H1 (cell line): ENCODE results near the gene RASSF4. TPM values are rescaled to one million over a fixed set of nuclear protein-coding genes. Genes with fewer than 3 reads are reported as not detected.
A peak's percentile ranks its signal among the peaks of the same experiment; 100 is the strongest.

ENCODE experiments used
- CTCF ChIA-PET: fragments of 300-600 bp; sonication (Branson Sonifier 250); formaldehyde crosslinking; loops from one replicate; lab custom pipeline; 2021; ENCODE audit not compliant: partially characterized antibody; lab: Charles Lee
- POLR2A ChIA-PET: fragments of 300-600 bp; sonication (Branson Sonifier 250); formaldehyde crosslinking; loops from one replicate; lab custom pipeline; 2021; ENCODE audit warnings: inconsistent platforms; ENCODE audit not compliant: partially characterized antibody; lab: Charles Lee
- DNase-seq, 2 experiments: peaks; one replicate each; pipeline versions ENCODE4 v3.0.0 to v3.0.0-alpha.2; 2010 to 2022; ENCODE audit warnings: low spot score in 2 of 2, low read depth in 1 of 2, mixed read lengths in 1 of 2
- FAIRE-seq: peaks from 2 replicates; lab custom pipeline; 2011; peaks lifted over from hg19 to GRCh38; lab: Jason Lieb, UNC
- H2AFZ ChIP-seq: 2 replicates; pipeline ENCODE4 v1.8.1; 2012; ENCODE audit warnings: low read length, inconsistent platforms
- H2AK5ac ChIP-seq: 2 replicates; pipeline ENCODE4 v1.6.1; 2013; ENCODE audit warnings: low read depth, low read length
- H2BK120ac ChIP-seq: replicated peaks from 2 replicates; pipeline ENCODE3; 2013; ENCODE audit warnings: low read depth, low read length, inconsistent platforms
- H2BK12ac ChIP-seq: 2 replicates; pipeline ENCODE4 v1.6.1; 2013; ENCODE audit warnings: low read depth, low read length
- H2BK15ac ChIP-seq: 2 replicates; pipeline ENCODE4 v1.6.1; 2013; ENCODE audit warnings: low read length
- H2BK20ac ChIP-seq: 2 replicates; pipeline ENCODE4 v1.6.1; 2013; ENCODE audit warnings: low read length
- H2BK5ac ChIP-seq: 2 replicates; pipeline ENCODE4 v1.6.1; 2013; ENCODE audit warnings: low read depth, low read length
- H3K14ac ChIP-seq: 2 replicates; pipeline ENCODE4 v1.6.1; 2013; ENCODE audit warnings: inconsistent platforms; ENCODE audit not compliant: insufficient read length
- H3K18ac ChIP-seq: 2 replicates; pipeline ENCODE4 v1.6.1; 2013; ENCODE audit warnings: low read length; ENCODE audit errors: extremely low read depth
- H3K23ac ChIP-seq: 2 replicates; pipeline ENCODE4 v1.6.1; 2013; ENCODE audit warnings: inconsistent platforms; ENCODE audit not compliant: insufficient read length
- H3K23me2 ChIP-seq: 2 replicates; pipeline ENCODE4 v1.6.1; 2013; ENCODE audit warnings: low read depth, low read length
- H3K27ac ChIP-seq: 2 replicates; pipeline ENCODE4 v1.6.1; 2011; ENCODE audit warnings: low read depth, low read length, inconsistent platforms
- H3K27me3 ChIP-seq, 4 experiments: replicated peaks in 1 of 4; 1 replicate in 1 of 4; 2 replicates in 3 of 4; pipeline versions ENCODE4 v1.6.1 to v1.8.1; 2011 to 2013; ENCODE audit warnings: low read length in 3 of 4, mild to moderate bottlenecking in 3 of 4, inconsistent platforms in 2 of 4, mixed read lengths in 2 of 4, moderate library complexity in 1 of 4; ENCODE audit not compliant: control insufficient read depth in 3 of 4, insufficient read depth in 3 of 4; ENCODE audit errors: extremely low read depth in 1 of 4
- H3K36me3 ChIP-seq, 4 experiments: 2 replicates each; pipeline versions ENCODE4 v1.6.1 to v1.8.1; 2011 to 2013; ENCODE audit warnings: mild to moderate bottlenecking in 4 of 4, low read length in 3 of 4, moderate library complexity in 2 of 4, control low read depth in 1 of 4, inconsistent platforms in 1 of 4; ENCODE audit not compliant: insufficient read depth in 4 of 4, control insufficient read depth in 2 of 4
- H3K4ac ChIP-seq: replicated peaks from 2 replicates; pipeline ENCODE3; 2013; ENCODE audit warnings: low read length, low read depth, mixed read lengths, inconsistent platforms; ENCODE audit not compliant: insufficient read length
- H3K4me1 ChIP-seq, 4 experiments: replicated peaks in 1 of 4; 1 replicate in 1 of 4; 2 replicates in 3 of 4; pipeline versions ENCODE4 v1.6.1 to v1.8.1; 2011 to 2013; ENCODE audit warnings: low read length in 3 of 4, inconsistent platforms in 2 of 4, mixed read lengths in 1 of 4; ENCODE audit not compliant: insufficient read depth in 4 of 4, control insufficient read depth in 3 of 4
- H3K4me2 ChIP-seq, 2 experiments: 2 replicates each; pipeline versions ENCODE4 v1.6.1 to v1.8.1; 2011 to 2013; ENCODE audit warnings: low read depth in 2 of 2, low read length in 2 of 2, control low read depth in 1 of 2, inconsistent platforms in 1 of 2, mild to moderate bottlenecking in 1 of 2; ENCODE audit not compliant: insufficient read depth in 1 of 2
- H3K4me3 ChIP-seq, 4 experiments: fragments of 200-600, 300-600 bp in 1 of 4; sonication (generic), shearing (Covaris generic), sonication (Bioruptor Twin) in 1 of 4; 2 replicates each; pipeline versions ENCODE4 v1.5.1 to v1.8.1; 2011 to 2016; ENCODE audit warnings: low read length in 4 of 4, low read depth in 3 of 4, control low read depth in 2 of 4, inconsistent platforms in 2 of 4, mild to moderate bottlenecking in 2 of 4, mixed read lengths in 1 of 4, moderate library complexity in 1 of 4; ENCODE audit not compliant: insufficient read depth in 2 of 4; ENCODE audit errors: extremely low read depth in 1 of 4
- H3K56ac ChIP-seq: replicated peaks from 2 replicates; pipeline ENCODE3; 2013; ENCODE audit warnings: low read depth, mild to moderate bottlenecking, mixed read lengths, low read length, inconsistent platforms; ENCODE audit not compliant: insufficient read length
- H3K79me1 ChIP-seq: 2 replicates; pipeline ENCODE4 v1.6.1; 2013; ENCODE audit warnings: low read depth, low read length, control low read depth
- H3K79me2 ChIP-seq, 2 experiments: 2 replicates each; pipeline versions ENCODE4 v1.6.1 to v1.8.1; 2012 to 2013; ENCODE audit warnings: low read length in 2 of 2, mild to moderate bottlenecking in 2 of 2, inconsistent platforms in 1 of 2; ENCODE audit not compliant: insufficient read depth in 2 of 2, control insufficient read depth in 1 of 2
- H3K9ac ChIP-seq, 4 experiments: replicated peaks in 1 of 4; 1 replicate in 1 of 4; 2 replicates in 3 of 4; pipeline versions ENCODE4 v1.6.1 to v1.8.1; 2011 to 2013; ENCODE audit warnings: low read depth in 3 of 4, low read length in 3 of 4, control low read depth in 2 of 4, mild to moderate bottlenecking in 2 of 4, moderate library complexity in 2 of 4, inconsistent platforms in 1 of 4; ENCODE audit errors: extremely low read depth in 1 of 4
- H3K9me3 ChIP-seq, 2 experiments: 2 replicates each; pipeline versions ENCODE4 v1.6.1 to v1.8.1; 2012 to 2013; ENCODE audit warnings: mild to moderate bottlenecking in 2 of 2, moderate library complexity in 2 of 2, control low read depth in 1 of 2, inconsistent platforms in 1 of 2, low read depth in 1 of 2, low read length in 1 of 2, mixed read lengths in 1 of 2; ENCODE audit not compliant: insufficient read depth in 2 of 2
- H4K20me1 ChIP-seq, 2 experiments: replicated peaks in 1 of 2; 2 replicates each; pipeline versions ENCODE3 to v1.8.1; 2011 to 2013; ENCODE audit warnings: inconsistent platforms in 2 of 2, low read length in 2 of 2, mild to moderate bottlenecking in 1 of 2; ENCODE audit not compliant: insufficient read depth in 2 of 2, control insufficient read depth in 1 of 2
- H4K5ac ChIP-seq: 2 replicates; pipeline ENCODE4 v1.6.1; 2013; ENCODE audit warnings: low read length, low read depth, mixed read lengths, inconsistent platforms; ENCODE audit not compliant: insufficient read length
- H4K8ac ChIP-seq: 2 replicates; pipeline ENCODE4 v1.8.0; 2013; ENCODE audit warnings: mild to moderate bottlenecking, moderate library complexity, low read length, inconsistent platforms; ENCODE audit not compliant: insufficient read depth; ENCODE audit errors: extremely low read depth
- H4K91ac ChIP-seq: replicated peaks from 2 replicates; pipeline ENCODE3; 2013; ENCODE audit warnings: low read length, mixed read lengths, inconsistent platforms; ENCODE audit not compliant: insufficient read length
- EP300 ChIP-seq, 2 experiments: IDR thresholded peaks; 1 replicate in 1 of 2; 2 replicates in 1 of 2; pipeline ENCODE4 v1.6.1; 2011 to 2012; ENCODE audit warnings: low read depth in 2 of 2, low read length in 2 of 2, mild to moderate bottlenecking in 2 of 2, borderline replicate concordance in 1 of 2, inconsistent platforms in 1 of 2, moderate library complexity in 1 of 2
- JUN ChIP-seq: IDR thresholded peaks from 2 replicates; pipeline ENCODE4 v1.6.1; 2011; ENCODE audit warnings: low read depth, mild to moderate bottlenecking, improper control_type of control experiment, low read length
- RAD21 ChIP-seq, 2 experiments: IDR thresholded peaks in 1 of 2; conservative IDR thresholded peaks in 1 of 2; 2 replicates each; pipeline ENCODE4 v1.6.1; 2011; ENCODE audit warnings: low read depth in 2 of 2, low read length in 2 of 2, improper control_type of control experiment in 1 of 2, inconsistent platforms in 1 of 2, mild to moderate bottlenecking in 1 of 2, moderate library complexity in 1 of 2
- WGBS, 2 experiments: shearing (Covaris generic) in 1 of 2; methylation state at CpG; one replicate each; pipeline versions ENCODE4 v1.1.6 to v1.1.7; 2013 to 2015; ENCODE audit warnings: low lambda C conversion rate in 2 of 2, mixed read lengths in 2 of 2, inconsistent platforms in 1 of 2, low coverage in 1 of 2, missing lambda C conversion rate in 1 of 2; ENCODE audit not compliant: insufficient replicate concordance in 2 of 2, insufficient coverage in 1 of 2, insufficient read length in 1 of 2; ENCODE audit errors: extremely low coverage in 1 of 2, missing lambda C conversion rate in 1 of 2; 5-methylcytosine and 5-hydroxymethylcytosine counted together
- polyA plus RNA-seq, 7 experiments: library from polyadenylated mRNA; depleted of rRNA in 3 of 7; stranded (reverse) in 5 of 7; unstranded in 2 of 7; fragments of >200 nt in 5 of 7; fragments of 200-250 nt in 2 of 7; gene quantifications; 1 replicate in 5 of 7; 2 replicates in 1 of 7; 4 replicates in 1 of 7; pipeline versions ENCODE4 v1.2.1 to v1.2.3, GENCODE V29; 2011 to 2013; ENCODE audit warnings: missing spikeins in 2 of 7, mixed read lengths in 2 of 7
- total RNA-seq: library from RNA; stranded (reverse); fragmentation: NEBNext Ultra II Directional; extraction: Animal tissue kit (Norgen Biotek cat#: 25700); gene quantifications from 2 replicates; pipeline ENCODE4 v1.2.1, GENCODE V29; 2021
- TF ChIP-seq, protein P1 (sequence below), 3 experiments: IDR thresholded peaks; 1 replicate in 2 of 3; 2 replicates in 1 of 3; pipeline versions ENCODE4 v1.5.1 to v1.6.1; 2011; ENCODE audit warnings: low read length in 3 of 3, mild to moderate bottlenecking in 3 of 3, inconsistent platforms in 2 of 3, low read depth in 1 of 3, moderate library complexity in 1 of 3; ENCODE audit not compliant: insufficient read depth in 1 of 3; ENCODE audit errors: control extremely low read depth in 1 of 3

The RASSF4 gene
- total and polyA plus RNA-seq, 2 of the 8 experiments (the other 6 are each of a cell fraction or from before 2014, with no cell fraction given) = 14.3 to 14.5 TPM

DNA sequence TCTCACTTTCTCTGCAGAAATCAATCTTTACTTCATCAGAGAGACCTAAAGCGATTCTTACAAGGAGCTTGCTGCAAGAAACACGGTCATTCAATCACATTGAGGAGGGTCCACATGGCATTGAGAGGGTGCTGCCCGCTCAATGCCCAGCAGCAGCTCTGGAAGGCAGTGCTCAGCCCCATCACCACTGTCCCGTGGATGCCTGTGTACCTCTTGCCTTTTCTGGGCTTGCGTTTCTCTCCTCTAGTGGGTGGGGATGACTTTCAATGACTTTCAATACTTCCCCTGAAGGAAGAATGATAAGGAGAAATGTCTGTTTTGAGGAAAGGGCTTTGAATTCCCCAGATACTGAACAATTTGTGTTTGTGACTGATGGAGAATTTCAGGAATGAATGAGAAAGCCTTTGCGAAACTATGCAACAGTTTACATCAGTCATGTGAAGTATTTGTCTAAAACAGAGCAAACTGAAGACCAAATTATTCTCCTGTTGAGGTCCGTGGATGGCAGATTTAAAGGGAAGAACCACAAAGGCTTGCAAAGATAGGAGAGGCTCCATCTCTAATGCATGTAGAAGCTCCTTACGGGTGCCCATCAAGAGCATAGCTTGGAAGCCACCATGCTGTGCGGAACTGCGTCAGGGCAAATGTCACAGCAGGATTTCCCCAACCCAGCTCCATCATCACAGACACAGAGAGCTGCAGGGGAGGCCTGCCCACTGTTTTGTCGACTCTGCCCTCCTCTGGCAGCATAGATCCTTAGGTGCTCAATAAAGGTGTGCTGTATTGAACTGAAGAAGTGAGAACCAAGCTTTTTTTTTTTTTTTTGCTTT is 34.5 kb downstream of the RASSF4 start:
- Histone ChIP-seq H3K4me3 (no peak overlapping the region), H3K36me3 (peaks cover 0 to 3% (median 1%) of the 10 kb centered on the region in 4 experiments; a peak in 1 of 8 replicates), H4K5ac (no peak overlapping the region), H3K27me3 (no peaks in the 10 kb centered on the region; a peak in 2 of 7 replicates), H2BK12ac (peak overlapping the region; percentile 53; the same call in 1 of the 2 replicates), H2BK15ac (no peak overlapping the region), H4K91ac (peak overlapping the region; percentile 15), H3K9ac (no peak overlapping the region), H4K8ac (no peak overlapping the region), H3K4me2 (no peak overlapping the region), H3K18ac (no peak overlapping the region; the same call in 1 of the 2 replicates), H2AK5ac (no peak overlapping the region), H3K79me1 (no peaks in the 10 kb centered on the region), H2BK120ac (no peak overlapping the region), H3K23ac (no peak overlapping the region), H3K14ac (no peak overlapping the region), H4K20me1 (no peaks in the 10 kb centered on the region), H3K56ac (no peak overlapping the region), H3K9me3 (no peaks in the 10 kb centered on the region), H3K27ac (no peak overlapping the region), H2AFZ (no peak overlapping the region), H3K4me1 (peaks cover 2 to 33% (median 20%) of the 10 kb centered on the region in 4 experiments; a peak in 6 of 7 replicates), H3K23me2 (no peaks in the 10 kb centered on the region), H3K4ac (no peak overlapping the region), H2BK20ac (peak overlapping the region; percentile 55; the same call in 1 of the 2 replicates), H3K79me2 (no peaks in the 10 kb centered on the region), H2BK5ac (no peak overlapping the region)
- ChIA-PET POLR2A (interaction anchor here (0.7 to 1.7 kb wide), 2 partner anchors 18 to 61 kb away, joined by 3 to 4 read pairs; no protein-coding TSS in a partner anchor), CTCF (interaction anchor here (0.6 to 12.1 kb wide), 11 partner anchors 10 to 1545 kb away, joined by 3 to 117 read pairs (median 4); partner anchors contain the start of genes DEPP1 and RASSF4)
- no peak for FAIRE-seq
- 75% methylated on average over 11 of the region's 11 CpGs; no CpG with 5 or more reads in 1 of the 2 experiments for WGBS, 2 experiments
- DNase-seq = no peak
- TF ChIP-seq RAD21 (IDR thresholded peaks at IDR 0.05 in 1 of 2, conservative IDR thresholded peaks at IDR 0.05 in 1 of 2; ENCODE audit: low read depth in 2 of 2, low read length in 2 of 2) (peak; percentile 17 to 31; a peak in 2 of 4 replicates), JUN (no peak), EP300 (IDR thresholded peaks at IDR 0.05; ENCODE audit: borderline replicate concordance in 1 of 2, low read depth in 2 of 2, low read length in 2 of 2) (no peak)
- TF ChIP-seq, protein P1, sequence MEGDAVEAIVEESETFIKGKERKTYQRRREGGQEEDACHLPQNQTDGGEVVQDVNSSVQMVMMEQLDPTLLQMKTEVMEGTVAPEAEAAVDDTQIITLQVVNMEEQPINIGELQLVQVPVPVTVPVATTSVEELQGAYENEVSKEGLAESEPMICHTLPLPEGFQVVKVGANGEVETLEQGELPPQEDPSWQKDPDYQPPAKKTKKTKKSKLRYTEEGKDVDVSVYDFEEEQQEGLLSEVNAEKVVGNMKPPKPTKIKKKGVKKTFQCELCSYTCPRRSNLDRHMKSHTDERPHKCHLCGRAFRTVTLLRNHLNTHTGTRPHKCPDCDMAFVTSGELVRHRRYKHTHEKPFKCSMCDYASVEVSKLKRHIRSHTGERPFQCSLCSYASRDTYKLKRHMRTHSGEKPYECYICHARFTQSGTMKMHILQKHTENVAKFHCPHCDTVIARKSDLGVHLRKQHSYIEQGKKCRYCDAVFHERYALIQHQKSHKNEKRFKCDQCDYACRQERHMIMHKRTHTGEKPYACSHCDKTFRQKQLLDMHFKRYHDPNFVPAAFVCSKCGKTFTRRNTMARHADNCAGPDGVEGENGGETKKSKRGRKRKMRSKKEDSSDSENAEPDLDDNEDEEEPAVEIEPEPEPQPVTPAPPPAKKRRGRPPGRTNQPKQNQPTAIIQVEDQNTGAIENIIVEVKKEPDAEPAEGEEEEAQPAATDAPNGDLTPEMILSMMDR (IDR thresholded peaks at IDR 0.05; ENCODE audit: control extremely low read depth in 1 of 3, insufficient read depth in 1 of 3, low read depth in 1 of 3, low read length in 3 of 3) = peak in 1 of 3 experiments; percentile 4; a peak in 1 of 4 replicates
